Hepatocyte (in vitro differentiated cells): ENCODE results near the gene FOS.

Experiments
- CTCF ChIP-seq: fragments of 200-600 bp; sonication (generic); IDR thresholded peaks from 2 replicates; pipeline ENCODE4 v1.5.1; 2016; ENCODE audit warnings: antibody characterized with exemption, mild to moderate bottlenecking; ENCODE audit not compliant: poor library complexity
- EZH2 ChIP-seq: fragments of 200-600 bp; sonication (generic); IDR thresholded peaks from 2 replicates; pipeline ENCODE4 v1.6.1; 2016; ENCODE audit warnings: antibody characterized with exemption, mild to moderate bottlenecking, borderline replicate concordance

- TF ChIP-seq CTCF (no peak), EZH2 (no peak)
These were observed 1.7 kb downstream of the FOS start for GRCh38 chr14:75280291-75280830.
